Gastroesophageal sphincter (tissue), 4 donors: Measurements from ENCODE around the gene PTCH1. TPM values are rescaled to one million over a fixed set of nuclear protein-coding genes. Genes with fewer than 3 reads are reported as not detected.

Experiments used
- ATAC-seq: fragments of 150-250 bp; one replicate; pipeline ENCODE4 v1.9.1; 2016; ENCODE audit warnings: mild to moderate bottlenecking, moderate library complexity
- H3K27ac ChIP-seq, 4 donors: fragments of 200-600 bp; sonication (generic) in 3 of 4; 1 replicate in 3 of 4; 2 replicates in 1 of 4; pipeline ENCODE4 v1.5.1; 2016 to 2019
- H3K27me3 ChIP-seq: fragments of 200-600 bp; sonication (generic); one replicate; pipeline ENCODE4 v1.5.1; 2019
- H3K36me3 ChIP-seq, 2 donors: fragments of 200-600 bp; sonication (generic); one replicate each; pipeline ENCODE4 v1.5.1; 2019; ENCODE audit warnings: control low read depth in 1 of 2
- H3K4me1 ChIP-seq, 3 donors: fragments of 200-600 bp; sonication (generic); 1 replicate in 2 of 3; 2 replicates in 1 of 3; pipeline ENCODE4 v1.5.1; 2016 to 2019; ENCODE audit warnings: control low read depth in 2 of 3
- H3K4me3 ChIP-seq, 2 donors: fragments of 200-600 bp; sonication (generic); one replicate each; pipeline ENCODE4 v1.5.1; 2019; ENCODE audit warnings: mild to moderate bottlenecking in 1 of 2, moderate library complexity in 1 of 2
- H3K9me3 ChIP-seq, 3 donors: fragments of 200-600 bp; sonication (generic); one replicate each; pipeline ENCODE4 v1.5.1; 2017 to 2019; ENCODE audit warnings: control low read depth in 2 of 3
- EP300 ChIP-seq: sonication (generic); formaldehyde crosslinking; IDR thresholded peaks from one replicate; pipeline ENCODE4 v1.6.1; 2017; ENCODE audit warnings: antibody characterized with exemption, mild to moderate bottlenecking
- POLR2A ChIP-seq, 2 donors: fragments of 450-650 bp; IDR thresholded peaks; one replicate each; pipeline ENCODE4 v1.6.1; 2017; ENCODE audit warnings: antibody characterized with exemption in 2 of 2, mild to moderate bottlenecking in 2 of 2, moderate library complexity in 1 of 2
- POLR2AphosphoS5 ChIP-seq: sonication (generic); formaldehyde crosslinking; IDR thresholded peaks from one replicate; pipeline ENCODE4 v1.6.1; 2017; ENCODE audit warnings: antibody characterized with exemption
- WGBS, 2 donors: methylation state at CpG; one replicate each; pipeline ENCODE4 v1.1.5; 2018; ENCODE audit warnings: low coverage in 1 of 2; 5-methylcytosine and 5-hydroxymethylcytosine counted together
- total RNA-seq, 4 donors: library from RNA; depleted of rRNA; stranded (reverse); fragments of >200 nt; gene quantifications; one replicate each; pipeline ENCODE4 v1.1.0, GENCODE V29; 2016
- TF ChIP-seq, protein P1 (sequence below), 4 experiments: fragments of 200-600 bp in 2 of 4; fragments of 450-650 bp in 2 of 4; sonication (generic) in 1 of 4; IDR thresholded peaks; one replicate each; pipeline ENCODE4 v1.5.1; 2017 to 2019; ENCODE audit warnings: antibody characterized with exemption in 4 of 4, mild to moderate bottlenecking in 2 of 4, moderate library complexity in 2 of 4

Gene PTCH1
- total RNA-seq, 4 donors from 2014 or later, result 12.5 to 20.3 (median 15.5) TPM

- Histone ChIP-seq H3K36me3 (peaks cover 0 to 9% of the 10 kb centered on the region in 2 donors), H3K4me1 (no peaks in the 10 kb centered on the region), H3K4me3 (no peak overlapping the region), H3K27me3 (no peaks in the 10 kb centered on the region), H3K9me3 (peaks cover 0 to 34% (median 0%) of the 10 kb centered on the region in 3 donors), H3K27ac (no peak overlapping the region)
- no peak for ATAC-seq
- TF ChIP-seq, protein P1, sequence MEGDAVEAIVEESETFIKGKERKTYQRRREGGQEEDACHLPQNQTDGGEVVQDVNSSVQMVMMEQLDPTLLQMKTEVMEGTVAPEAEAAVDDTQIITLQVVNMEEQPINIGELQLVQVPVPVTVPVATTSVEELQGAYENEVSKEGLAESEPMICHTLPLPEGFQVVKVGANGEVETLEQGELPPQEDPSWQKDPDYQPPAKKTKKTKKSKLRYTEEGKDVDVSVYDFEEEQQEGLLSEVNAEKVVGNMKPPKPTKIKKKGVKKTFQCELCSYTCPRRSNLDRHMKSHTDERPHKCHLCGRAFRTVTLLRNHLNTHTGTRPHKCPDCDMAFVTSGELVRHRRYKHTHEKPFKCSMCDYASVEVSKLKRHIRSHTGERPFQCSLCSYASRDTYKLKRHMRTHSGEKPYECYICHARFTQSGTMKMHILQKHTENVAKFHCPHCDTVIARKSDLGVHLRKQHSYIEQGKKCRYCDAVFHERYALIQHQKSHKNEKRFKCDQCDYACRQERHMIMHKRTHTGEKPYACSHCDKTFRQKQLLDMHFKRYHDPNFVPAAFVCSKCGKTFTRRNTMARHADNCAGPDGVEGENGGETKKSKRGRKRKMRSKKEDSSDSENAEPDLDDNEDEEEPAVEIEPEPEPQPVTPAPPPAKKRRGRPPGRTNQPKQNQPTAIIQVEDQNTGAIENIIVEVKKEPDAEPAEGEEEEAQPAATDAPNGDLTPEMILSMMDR (IDR thresholded peaks at IDR 0.05), result no peak
- TF ChIP-seq POLR2A (IDR thresholded peaks at IDR 0.05), result no peak
- TF ChIP-seq POLR2AphosphoS5, result no peak
- no peak for TF ChIP-seq EP300
Observed at GRCh38 chr9:95419444-95419843, 97.3 kb downstream of the PTCH1 start.

GRCh38 chr9:95415158-95415557 lies 101.6 kb downstream of the PTCH1 start:
- TF ChIP-seq EP300, result no peak
- no peak for TF ChIP-seq POLR2AphosphoS5
- TF ChIP-seq, protein P1 (IDR thresholded peaks at IDR 0.05), result no peak
- TF ChIP-seq POLR2A (IDR thresholded peaks at IDR 0.05), result no peak
- WGBS, 2 donors, result 86 to 90% methylated on average over 2 of the region's 2 CpGs

DNA sequence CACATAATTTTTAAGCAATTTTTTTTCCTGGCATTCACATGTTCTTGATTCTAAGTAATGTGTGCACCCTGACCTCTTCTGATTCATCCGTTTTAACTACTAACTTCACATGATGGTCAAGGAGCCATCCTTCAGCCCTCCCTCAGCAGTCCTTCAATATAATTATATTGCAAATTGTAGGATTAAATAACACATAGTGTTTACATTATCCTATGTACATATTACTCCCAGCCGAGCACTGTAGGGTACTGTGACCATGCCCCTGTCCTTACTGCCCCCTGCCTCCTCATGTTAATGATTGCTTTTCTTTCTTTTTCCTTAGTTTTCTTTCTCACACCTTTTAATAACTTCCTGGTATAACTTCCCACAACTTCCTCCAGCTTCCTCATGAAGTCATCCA lies 103.0 kb downstream of the PTCH1 start:
- WGBS, 2 donors, result 84 to 100% methylated on average over 1 to 2 of the region's 2 CpGs
- TF ChIP-seq POLR2AphosphoS5 (no peak), POLR2A (IDR thresholded peaks at IDR 0.05) (no peak), EP300 (no peak)
- TF ChIP-seq, protein P1 (IDR thresholded peaks at IDR 0.05), result no peak
- no peak for ATAC-seq
- Histone ChIP-seq H3K4me1 (no peaks in the 10 kb centered on the region), H3K4me3 (no peak overlapping the region), H3K9me3 (no peaks in the 10 kb centered on the region), H3K36me3 (no peaks in the 10 kb centered on the region), H3K27me3 (no peaks in the 10 kb centered on the region), H3K27ac (no peak overlapping the region)

More at GRCh38 chr9:95415158-95415557, 101.6 kb downstream of the PTCH1 start:
- Histone ChIP-seq H3K4me3 (no peak overlapping the region), H3K27me3 (no peaks in the 10 kb centered on the region), H3K36me3 (no peaks in the 10 kb centered on the region), H3K4me1 (no peaks in the 10 kb centered on the region), H3K27ac (no peak overlapping the region), H3K9me3 (no peaks in the 10 kb centered on the region)
- ATAC-seq, result no peak

DNA sequence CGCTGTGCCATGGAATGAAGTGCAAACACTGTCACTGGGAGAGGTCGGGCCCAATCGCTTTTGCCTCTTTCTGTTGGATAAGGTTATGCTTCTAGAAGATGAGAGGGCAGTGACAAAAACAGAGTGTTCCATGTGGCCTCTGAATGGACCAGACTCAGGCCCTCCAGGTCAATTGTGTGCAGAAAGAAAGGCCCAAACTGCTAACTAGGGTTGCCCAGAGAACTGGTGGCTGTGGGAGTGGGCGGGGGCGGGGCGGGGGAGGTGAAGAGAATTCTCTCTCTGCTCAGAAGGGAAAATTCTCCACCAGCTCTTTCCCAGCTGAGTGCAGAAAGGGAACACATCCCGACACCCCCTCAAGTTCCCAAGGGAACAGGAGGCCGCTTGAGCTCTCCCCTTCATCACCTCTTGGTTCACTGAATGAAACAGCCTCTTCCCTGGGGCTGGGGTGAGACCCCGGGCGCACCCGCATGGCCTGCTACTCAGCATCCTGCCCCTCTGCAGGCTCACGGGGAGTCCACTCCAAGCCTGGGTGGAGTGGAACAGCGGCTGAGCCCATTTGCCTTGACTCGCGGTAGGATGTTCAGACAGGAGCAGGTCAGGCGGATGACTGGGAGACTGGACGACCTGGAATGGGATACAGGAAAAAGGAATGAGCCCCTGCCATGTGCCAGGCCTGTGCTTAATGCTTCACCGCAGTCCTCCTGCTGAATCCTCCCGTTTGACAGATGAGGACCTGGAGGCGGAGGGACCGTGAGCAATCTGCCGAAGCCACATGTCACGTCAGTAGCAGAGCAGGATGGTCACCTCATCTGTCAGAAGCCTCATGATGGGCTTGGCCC lies 105.5 kb downstream of the PTCH1 start:
- 67 to 81% methylated on average over 1 to 4 of the region's 23 CpGs for WGBS, 2 donors
- Histone ChIP-seq H3K4me1 (no peaks in the 10 kb centered on the region), H3K36me3 (no peaks in the 10 kb centered on the region), H3K27ac (no peak overlapping the region), H3K9me3 (no peaks in the 10 kb centered on the region), H3K4me3 (no peak overlapping the region), H3K27me3 (no peaks in the 10 kb centered on the region)
- no peak for TF ChIP-seq EP300
- no peak for TF ChIP-seq POLR2AphosphoS5
- TF ChIP-seq POLR2A (IDR thresholded peaks at IDR 0.05), result no peak
- TF ChIP-seq, protein P1 (IDR thresholded peaks at IDR 0.05), result no peak
- ATAC-seq, result no peak
